C4-2B (cell line): Measurements from ENCODE around the gene SYN1.

Source experiments
- CTCF ChIP-seq: fragments of 450-650 bp; conservative IDR thresholded peaks from 2 replicates; pipeline ENCODE4 v1.5.1; 2017; ENCODE audit warnings: mild to moderate bottlenecking
- ZFX ChIP-seq: fragments of 450-650 bp; IDR thresholded peaks from 2 replicates; pipeline ENCODE4 v1.6.1; 2017

- TF ChIP-seq CTCF, result no peak
- TF ChIP-seq ZFX, result peak; percentile 40; the same call in 1 of the 2 replicates
These were observed 30.7 kb upstream of the SYN1 start, which contains the start of gene ELK1 for GRCh38 chrX:47650164-47651042.
